Stimulated activated naive CD4-positive, alpha-beta T cell treated with Interleukin-2 at 50 U/mL for 16 hours (primary cell): ENCODE measurements around the gene MLH1.
"Not testable (repeated sequence)": the region's sequence is repeated elsewhere in the genome, so short reads cannot be mapped to it uniquely, and the experiment has no call there.

Experiments
- DNase-seq: peaks from one replicate; lab custom pipeline; 2025; lab: John Stamatoyannopoulos, UW

Gene MLH1

GRCh38 chr3:36993326-36994283 is at the start of gene MLH1:
TSS of gene MLH1 (plus strand) at chr3:36993518. CDS start at chr3:36993548, 30 bp downstream.
- DNase-seq = no peak

GRCh38 chr3:36943601-36944000 is 49.7 kb upstream of the MLH1 start:
- no peak for DNase-seq

GRCh38 chr3:36944012-36944640 is 49.2 kb upstream of the MLH1 start:
- peak; percentile 24 for DNase-seq

- peak; percentile 86 for DNase-seq
Measured at GRCh38 chr3:36944641-36945270, 48.6 kb upstream of the MLH1 start, which contains the start of gene TRANK1. TSS of gene TRANK1 (minus strand) at chr3:36945054. CDS start at chr3:36944809, 245 bp downstream.

- DNase-seq = no peak
Measured at GRCh38 chr3:36945333-36945980, 47.9 kb upstream of the MLH1 start.

GRCh38 chr3:36947814-36948213 is 45.5 kb upstream of the MLH1 start:
- not testable (repeated sequence) for DNase-seq

GRCh38 chr3:36954452-36955134 is 38.7 kb upstream of the MLH1 start:
- no peak for DNase-seq

GRCh38 chr3:36956155-36956554 is 37.2 kb upstream of the MLH1 start:
- no peak for DNase-seq

- no peak for DNase-seq
Measured at GRCh38 chr3:36957063-36957462, 36.3 kb upstream of the MLH1 start.

- no peak for DNase-seq
Measured at GRCh38 chr3:36957862-36958686, 35.2 kb upstream of the MLH1 start.

- no peak for DNase-seq
Measured at GRCh38 chr3:36959821-36960220, 33.5 kb upstream of the MLH1 start.

GRCh38 chr3:36960502-36960901 is 32.8 kb upstream of the MLH1 start:
- no peak for DNase-seq

- not testable (repeated sequence) for DNase-seq
Measured at GRCh38 chr3:36963008-36963407, 30.3 kb upstream of the MLH1 start.

- no peak for DNase-seq
Measured at GRCh38 chr3:36964331-36964730, 29.0 kb upstream of the MLH1 start.

- no peak for DNase-seq
Measured at GRCh38 chr3:36964817-36965216, 28.5 kb upstream of the MLH1 start.

- no peak for DNase-seq
Measured at GRCh38 chr3:36965440-36965839, 27.9 kb upstream of the MLH1 start.

- DNase-seq = no peak
Measured at GRCh38 chr3:36969085-36969484, 24.2 kb upstream of the MLH1 start.

- peak; percentile 19 for DNase-seq
Measured at GRCh38 chr3:36969540-36970432, 23.5 kb upstream of the MLH1 start.

GRCh38 chr3:36972163-36972562 is 21.2 kb upstream of the MLH1 start:
- DNase-seq = no peak

GRCh38 chr3:36973139-36973538 is 20.2 kb upstream of the MLH1 start:
- DNase-seq = no peak
